HTERT RPE-1 (cell line): ENCODE results near the gene CCDC88B.

Source experiments
- in situ Hi-C: fragments of 300-500 bp; cut with MboI; formaldehyde crosslinking; loops from 4 replicates; pipeline ENCODE4 v1.14.3; 2020; ENCODE audit warnings: low sequenced_read_pairs

The CCDC88B gene, protein sequence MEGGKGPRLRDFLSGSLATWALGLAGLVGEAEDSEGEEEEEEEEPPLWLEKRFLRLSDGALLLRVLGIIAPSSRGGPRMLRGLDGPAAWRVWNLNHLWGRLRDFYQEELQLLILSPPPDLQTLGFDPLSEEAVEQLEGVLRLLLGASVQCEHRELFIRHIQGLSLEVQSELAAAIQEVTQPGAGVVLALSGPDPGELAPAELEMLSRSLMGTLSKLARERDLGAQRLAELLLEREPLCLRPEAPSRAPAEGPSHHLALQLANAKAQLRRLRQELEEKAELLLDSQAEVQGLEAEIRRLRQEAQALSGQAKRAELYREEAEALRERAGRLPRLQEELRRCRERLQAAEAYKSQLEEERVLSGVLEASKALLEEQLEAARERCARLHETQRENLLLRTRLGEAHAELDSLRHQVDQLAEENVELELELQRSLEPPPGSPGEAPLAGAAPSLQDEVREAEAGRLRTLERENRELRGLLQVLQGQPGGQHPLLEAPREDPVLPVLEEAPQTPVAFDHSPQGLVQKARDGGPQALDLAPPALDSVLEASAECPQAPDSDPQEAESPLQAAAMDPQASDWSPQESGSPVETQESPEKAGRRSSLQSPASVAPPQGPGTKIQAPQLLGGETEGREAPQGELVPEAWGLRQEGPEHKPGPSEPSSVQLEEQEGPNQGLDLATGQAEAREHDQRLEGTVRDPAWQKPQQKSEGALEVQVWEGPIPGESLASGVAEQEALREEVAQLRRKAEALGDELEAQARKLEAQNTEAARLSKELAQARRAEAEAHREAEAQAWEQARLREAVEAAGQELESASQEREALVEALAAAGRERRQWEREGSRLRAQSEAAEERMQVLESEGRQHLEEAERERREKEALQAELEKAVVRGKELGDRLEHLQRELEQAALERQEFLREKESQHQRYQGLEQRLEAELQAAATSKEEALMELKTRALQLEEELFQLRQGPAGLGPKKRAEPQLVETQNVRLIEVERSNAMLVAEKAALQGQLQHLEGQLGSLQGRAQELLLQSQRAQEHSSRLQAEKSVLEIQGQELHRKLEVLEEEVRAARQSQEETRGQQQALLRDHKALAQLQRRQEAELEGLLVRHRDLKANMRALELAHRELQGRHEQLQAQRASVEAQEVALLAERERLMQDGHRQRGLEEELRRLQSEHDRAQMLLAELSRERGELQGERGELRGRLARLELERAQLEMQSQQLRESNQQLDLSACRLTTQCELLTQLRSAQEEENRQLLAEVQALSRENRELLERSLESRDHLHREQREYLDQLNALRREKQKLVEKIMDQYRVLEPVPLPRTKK (N-terminal part only)

DNA sequence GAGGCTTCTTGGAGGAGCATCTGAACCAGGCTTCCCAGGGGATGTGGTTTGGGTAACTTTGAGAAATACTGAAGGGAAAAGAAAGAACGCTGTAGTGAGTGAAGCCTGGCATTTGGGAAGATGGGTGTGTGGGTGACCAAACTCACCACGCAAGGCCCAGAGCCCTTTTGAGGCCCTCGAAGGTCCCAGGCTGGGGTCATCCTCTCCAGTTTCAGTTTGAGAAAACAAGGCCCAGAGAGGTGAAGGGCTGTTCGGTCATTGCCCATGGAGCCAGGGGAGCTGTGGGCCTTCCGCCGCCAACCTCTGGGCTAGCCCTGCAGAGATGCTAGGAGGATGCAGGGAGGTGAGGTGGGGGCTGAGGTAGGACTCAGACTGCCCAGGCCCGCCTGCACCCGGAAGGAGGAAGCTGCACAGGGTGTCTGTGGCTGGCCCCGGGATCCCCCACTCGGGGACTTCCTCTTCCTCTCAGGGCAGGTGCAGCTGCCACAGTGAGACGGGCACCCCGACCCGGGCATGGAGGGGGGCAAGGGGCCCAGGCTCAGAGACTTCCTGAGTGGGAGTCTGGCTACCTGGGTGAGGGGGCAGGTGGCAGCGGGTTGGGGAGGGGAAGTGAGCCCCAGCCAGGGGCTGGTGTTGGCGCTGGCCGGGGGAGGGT, at the start of gene CCDC88B:
Gene CCDC88B (plus strand): TSS at position 451 of the 655 bp plus-strand sequence. CDS start 63 bp downstream, at position 514.
- in situ Hi-C loops = no loop called here

DNA sequence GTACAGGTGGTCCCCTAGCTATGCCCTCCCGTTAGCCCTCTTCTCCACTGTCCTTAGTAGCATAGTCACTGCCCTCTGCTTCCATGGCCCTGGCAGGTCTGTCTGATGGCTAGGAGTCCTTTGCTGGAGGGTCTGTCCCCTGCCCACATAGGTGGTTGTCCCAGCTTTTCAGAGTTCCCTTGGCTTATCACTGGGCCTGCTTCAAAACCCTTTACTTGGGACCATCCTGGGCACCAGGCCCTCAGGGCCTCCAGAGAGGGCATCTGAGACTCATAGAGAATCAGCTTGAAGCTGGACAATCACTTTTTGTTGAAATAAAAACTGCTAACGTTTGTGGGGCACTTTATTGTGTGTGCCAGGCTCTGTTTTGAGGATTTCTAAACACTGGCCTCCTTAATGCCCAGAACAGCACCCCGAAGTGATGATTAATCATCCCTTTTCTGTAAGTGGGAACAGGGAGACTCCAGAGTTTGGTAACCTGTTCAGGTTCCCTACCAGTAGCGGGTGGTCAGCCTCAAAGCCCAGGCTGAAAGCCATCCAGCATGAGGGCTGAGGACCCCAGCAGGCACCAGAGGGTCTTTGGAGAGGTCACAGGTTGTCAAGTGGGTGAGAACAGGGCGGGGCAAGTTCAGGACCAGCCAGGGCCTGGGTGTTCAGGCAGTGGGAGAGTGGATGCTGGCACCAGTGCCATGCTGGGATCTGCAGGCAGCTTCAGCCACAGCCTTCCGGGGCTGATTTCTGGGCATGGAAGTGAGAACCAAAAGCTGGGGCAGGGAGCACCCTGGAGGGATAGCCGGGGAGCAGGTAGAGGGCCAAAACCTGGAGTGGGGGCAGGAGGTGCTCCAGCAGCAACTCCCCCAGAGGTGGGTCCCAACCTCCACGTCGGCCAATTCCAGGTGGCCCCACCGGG, 49.4 kb upstream of the CCDC88B start:
- in situ Hi-C loops = no loop called here

DNA sequence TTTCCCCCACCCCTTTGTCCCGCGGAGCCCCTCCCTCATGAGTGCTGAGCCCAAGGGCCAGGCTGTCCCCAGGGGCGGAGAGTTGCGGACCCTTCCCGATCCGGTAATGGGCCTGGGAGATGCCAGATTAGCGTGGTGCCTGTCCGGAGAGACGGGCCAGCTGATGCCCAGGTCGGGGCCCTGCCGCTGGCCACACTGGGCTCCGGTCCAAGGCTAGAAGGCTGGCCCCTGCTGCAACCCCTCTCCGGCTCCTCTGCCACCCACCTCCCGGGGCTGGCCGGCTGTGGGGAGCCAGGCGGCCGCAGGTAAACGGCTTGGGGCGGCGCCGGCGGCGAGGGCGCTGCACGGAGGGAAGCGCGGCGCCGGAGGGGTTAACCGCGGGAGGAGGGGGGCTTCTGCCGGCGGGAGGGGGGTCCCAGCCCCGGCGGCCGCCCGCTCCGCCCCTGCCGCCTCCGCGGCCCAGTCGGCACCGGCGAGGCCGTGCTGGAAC, 48.7 kb upstream of the CCDC88B start, which contains the start of gene KCNK4:
Gene KCNK4 (plus strand): TSS at position 41 of the 490 bp plus-strand sequence. CDS start 1,717 bp downstream, outside the sequence.
- in situ Hi-C loops = no loop called here

DNA sequence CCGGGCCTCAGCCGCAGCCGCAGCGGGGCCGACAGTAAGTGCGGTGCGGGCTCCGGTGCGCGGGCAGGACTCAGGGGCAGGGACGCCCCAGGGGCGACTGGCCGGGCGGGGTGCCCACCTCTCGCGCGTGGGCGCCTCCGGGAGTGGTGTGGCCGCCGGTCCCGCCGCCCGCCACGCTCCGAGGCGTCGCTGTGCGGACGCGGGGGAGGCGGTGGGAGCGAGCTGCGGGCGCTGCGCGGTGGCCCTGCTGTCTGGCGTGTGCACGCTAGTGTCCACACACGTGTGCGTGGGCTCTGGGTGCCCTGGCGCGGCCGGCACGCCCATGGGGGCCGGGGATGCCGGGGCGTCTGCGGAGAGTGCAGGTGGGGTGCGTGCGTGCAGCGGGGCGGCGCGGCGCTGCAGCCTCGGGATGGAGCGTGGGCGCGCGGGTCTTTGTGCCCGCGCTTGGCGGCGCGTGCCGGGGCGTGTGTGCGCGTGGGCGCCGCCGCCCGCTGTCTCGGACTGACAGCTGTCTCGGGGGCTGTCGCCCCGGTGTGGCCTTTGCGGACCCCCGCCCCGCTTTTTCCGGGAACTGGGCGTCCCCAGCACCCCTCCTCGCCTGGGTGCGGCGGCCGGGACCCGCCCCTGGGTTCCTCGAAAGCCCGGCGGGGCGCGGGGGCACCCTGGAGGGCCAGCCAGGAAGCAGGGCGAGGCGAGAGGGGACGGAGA, 48.1 kb upstream of the CCDC88B start:
- in situ Hi-C loops = no loop called here

DNA sequence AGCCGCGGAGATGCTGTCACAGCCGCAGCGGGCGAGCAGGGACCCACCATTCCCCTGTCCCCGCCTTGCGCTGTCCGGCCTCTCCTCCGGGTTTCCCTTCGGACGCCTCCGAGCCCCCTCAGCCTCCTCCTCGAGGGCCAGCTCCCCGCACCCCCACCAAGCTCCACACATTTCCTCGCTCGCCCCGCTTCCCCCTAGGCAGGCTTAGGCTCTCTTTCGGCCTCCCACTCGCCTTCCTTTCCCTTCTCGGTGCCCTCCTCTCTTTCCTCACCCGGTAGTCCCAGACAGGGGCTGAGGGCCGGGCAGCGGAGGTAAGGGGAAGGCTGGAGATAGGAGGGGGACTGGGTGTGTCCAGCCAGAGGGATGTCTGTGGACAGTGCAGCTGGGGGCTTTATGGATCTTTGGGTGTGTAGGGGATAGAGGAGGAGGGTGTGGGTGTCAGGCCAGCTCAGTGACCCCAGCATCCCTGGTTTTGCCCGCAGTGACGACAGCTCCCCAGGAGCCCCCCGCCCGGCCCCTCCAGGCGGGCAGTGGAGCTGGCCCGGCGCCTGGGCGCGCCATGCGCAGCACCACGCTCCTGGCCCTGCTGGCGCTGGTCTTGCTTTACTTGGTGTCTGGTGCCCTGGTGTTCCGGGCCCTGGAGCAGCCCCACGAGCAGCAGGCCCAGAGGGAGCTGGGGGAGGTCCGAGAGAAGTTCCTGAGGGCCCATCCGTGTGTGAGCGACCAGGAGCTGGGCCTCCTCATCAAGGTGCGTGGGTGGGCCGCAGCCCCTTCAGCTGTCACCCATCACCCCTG, 47.3 kb upstream of the CCDC88B start:
- in situ Hi-C loops = no loop called here

DNA sequence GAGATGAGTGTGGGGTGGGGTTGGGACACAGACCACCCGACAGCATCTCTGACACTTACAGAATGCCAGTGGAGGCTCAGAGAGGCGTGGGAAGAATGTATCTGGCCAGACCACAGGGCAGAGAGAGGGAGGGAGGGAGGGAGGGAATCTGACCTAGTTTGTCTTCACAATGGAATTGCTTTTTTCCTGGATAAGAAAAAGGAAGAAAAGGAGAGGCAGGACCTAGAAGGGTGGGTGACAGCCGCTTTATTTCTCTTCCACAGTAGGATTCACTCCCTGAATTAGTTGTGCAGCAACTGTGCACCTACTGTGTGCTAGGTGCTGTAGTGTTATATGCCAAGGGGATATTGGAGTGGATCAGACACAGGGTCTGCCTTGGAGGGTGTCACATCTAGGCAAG, 45.2 kb upstream of the CCDC88B start:
- in situ Hi-C loops = no loop called here

DNA sequence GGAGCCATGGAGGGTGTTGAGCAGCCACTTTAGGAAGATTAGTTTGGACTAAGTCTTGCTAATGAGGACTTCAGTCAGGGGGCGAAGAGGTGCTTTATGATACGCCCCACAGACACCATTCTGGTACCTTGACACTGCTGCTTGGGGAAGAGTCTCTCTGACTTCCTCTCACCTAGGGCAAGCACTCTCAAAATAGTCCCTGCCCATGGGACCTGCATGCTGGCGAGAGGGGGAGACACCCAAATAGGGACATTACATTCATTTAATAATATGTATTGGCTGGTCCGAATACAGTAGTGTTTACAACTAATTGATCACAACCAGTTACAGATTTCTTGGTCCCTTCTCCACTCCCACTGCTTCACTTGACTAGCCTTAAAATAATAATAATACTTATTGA, 44.2 kb upstream of the CCDC88B start:
- in situ Hi-C loops = no loop called here

DNA sequence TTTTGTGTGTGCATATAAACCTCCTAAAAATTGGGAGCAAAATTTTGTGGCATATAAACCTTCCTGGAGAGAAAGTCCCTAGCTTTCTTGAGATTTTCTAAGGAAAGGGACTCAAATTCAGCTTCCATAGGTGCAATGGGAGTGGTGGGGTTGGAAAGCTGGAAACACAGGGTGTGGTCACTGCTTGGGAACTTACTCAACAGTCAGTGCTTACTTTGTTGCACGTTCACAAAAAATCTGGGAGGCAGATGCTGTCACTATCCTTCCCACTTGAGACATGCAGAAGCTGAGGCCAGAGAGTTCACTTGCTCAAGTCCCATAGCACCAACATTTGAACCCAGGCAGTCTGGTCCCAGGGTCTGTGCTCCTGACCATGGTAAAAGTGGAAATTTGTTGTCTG, 43.8 kb upstream of the CCDC88B start:
- in situ Hi-C loops = no loop called here

DNA sequence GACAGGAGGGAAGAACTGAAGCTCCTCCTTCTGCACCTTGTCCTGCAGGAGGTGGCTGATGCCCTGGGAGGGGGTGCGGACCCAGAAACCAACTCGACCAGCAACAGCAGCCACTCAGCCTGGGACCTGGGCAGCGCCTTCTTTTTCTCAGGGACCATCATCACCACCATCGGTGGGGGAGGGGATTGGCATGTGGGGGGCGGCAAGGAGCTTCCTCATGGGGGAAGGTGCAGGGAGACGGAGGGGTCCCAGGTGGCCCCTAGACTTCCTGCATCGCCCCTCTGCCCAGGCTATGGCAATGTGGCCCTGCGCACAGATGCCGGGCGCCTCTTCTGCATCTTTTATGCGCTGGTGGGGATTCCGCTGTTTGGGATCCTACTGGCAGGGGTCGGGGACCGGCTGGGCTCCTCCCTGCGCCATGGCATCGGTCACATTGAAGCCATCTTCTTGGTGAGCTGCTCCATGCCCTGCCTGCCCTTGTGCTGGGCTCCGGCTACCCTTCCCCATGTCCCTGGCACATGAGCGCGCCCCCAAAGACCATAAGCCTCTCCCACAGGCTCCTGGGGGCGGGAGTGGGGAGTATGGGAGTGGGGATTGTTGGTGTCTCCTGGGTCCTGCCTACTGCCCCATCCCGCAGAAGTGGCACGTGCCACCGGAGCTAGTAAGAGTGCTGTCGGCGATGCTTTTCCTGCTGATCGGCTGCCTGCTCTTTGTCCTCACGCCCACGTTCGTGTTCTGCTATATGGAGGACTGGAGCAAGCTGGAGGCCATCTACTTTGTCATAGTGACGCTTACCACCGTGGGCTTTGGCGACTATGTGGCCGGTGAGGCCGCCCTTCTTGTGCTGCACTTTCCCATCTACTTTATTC, 42.9 kb upstream of the CCDC88B start:
- in situ Hi-C loops = no loop called here

DNA sequence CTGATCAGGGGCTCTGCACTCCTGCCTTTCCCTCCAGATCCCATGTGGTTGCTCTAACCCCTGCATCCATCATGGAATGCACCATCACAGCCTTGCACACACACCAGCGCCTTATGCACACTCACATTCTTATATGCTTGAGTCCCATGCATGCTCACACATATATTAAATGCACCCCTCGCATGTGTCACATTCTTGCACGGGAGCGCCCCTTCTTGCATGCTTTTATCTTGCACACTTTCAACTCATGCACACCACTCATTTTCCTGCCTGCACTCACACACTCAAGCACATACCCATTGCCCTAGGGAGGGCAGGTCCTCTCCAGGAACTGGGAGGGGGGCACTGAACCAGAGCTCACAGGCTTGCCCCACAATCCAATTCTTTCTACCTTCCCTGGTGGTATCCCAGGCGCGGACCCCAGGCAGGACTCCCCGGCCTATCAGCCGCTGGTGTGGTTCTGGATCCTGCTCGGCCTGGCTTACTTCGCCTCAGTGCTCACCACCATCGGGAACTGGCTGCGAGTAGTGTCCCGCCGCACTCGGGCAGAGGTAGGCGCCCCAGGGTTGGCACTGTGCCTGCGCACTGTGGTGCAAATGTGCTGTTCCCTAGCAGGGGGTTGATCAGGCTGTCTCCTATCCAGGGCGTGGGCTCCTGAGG, 42.2 kb upstream of the CCDC88B start:
- in situ Hi-C loops = no loop called here

DNA sequence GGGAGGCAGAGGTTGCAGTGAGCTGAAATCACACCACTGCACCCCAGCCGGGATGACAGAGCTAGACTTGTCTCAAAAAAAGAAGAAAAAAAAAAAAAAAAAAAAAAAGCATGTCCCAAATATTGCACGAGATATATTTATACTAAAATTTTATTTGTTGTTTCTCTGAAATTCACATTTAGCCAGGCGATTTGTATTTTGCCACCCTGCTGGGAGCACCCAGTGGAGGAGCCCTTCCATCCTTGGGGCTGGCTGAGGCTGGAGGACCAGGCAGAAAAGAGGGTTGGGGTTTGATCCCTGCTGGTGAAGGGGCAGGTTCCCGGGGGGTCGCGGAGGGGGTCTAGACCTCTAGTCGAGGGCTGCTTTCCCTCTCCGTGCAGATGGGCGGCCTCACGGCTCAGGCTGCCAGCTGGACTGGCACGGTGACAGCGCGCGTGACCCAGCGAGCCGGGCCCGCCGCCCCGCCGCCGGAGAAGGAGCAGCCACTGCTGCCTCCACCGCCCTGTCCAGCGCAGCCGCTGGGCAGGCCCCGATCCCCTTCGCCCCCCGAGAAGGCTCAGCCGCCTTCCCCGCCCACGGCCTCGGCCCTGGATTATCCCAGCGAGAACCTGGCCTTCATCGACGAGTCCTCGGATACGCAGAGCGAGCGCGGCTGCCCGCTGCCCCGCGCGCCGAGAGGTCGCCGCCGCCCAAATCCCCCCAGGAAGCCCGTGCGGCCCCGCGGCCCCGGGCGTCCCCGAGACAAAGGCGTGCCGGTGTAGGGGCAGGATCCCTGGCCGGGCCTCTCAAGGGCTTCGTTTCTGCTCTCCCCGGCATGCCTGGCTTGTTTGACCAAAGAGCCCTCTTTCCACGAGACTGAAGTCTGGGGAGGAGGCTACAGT, 40.8 kb upstream of the CCDC88B start:
- in situ Hi-C loops = no loop called here

DNA sequence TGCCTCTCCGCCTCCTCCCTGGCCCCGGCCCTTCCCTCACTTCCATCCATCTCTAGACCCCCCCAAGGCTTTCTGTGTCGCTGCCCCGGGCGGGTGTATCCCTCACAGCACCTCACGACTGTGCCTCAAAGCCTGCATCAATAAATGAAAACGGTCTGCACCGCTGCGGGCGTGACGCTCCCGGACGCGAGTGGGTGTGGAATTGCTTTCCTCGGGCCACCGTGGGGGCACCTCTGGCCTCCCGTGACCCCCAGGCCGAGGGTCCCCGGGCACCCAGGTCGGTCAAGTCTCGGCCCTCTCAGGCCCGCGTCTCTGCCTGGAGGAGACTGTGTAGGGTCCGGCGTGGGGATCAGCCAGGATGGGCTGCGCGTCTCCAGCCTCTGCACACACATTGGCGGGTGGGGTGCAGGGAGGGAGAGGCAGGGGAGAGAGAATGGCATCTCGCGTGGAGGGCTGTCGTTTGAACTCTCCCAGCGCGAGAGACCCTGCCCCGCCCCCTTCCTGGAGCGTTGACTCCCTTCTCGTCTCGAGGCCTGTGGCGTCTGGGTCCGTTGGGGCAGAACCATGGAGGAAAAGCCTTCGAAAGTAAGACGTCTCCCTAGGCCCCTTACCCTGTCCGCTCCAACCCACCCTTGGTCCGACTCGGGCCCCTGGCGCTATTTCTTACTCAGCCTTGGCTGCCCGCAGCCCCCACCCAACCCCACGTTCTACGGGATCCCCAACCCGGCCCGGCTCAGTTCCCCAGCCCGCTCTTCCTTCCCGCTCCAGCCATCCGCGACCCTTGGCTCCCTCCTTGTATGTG, 40.0 kb upstream of the CCDC88B start, which contains the start of gene CATSPERZ:
Gene CATSPERZ (plus strand): TSS at position 512 of the 802 bp plus-strand sequence. CDS start 53 bp downstream, at position 565.
- in situ Hi-C loops = no loop called here

DNA sequence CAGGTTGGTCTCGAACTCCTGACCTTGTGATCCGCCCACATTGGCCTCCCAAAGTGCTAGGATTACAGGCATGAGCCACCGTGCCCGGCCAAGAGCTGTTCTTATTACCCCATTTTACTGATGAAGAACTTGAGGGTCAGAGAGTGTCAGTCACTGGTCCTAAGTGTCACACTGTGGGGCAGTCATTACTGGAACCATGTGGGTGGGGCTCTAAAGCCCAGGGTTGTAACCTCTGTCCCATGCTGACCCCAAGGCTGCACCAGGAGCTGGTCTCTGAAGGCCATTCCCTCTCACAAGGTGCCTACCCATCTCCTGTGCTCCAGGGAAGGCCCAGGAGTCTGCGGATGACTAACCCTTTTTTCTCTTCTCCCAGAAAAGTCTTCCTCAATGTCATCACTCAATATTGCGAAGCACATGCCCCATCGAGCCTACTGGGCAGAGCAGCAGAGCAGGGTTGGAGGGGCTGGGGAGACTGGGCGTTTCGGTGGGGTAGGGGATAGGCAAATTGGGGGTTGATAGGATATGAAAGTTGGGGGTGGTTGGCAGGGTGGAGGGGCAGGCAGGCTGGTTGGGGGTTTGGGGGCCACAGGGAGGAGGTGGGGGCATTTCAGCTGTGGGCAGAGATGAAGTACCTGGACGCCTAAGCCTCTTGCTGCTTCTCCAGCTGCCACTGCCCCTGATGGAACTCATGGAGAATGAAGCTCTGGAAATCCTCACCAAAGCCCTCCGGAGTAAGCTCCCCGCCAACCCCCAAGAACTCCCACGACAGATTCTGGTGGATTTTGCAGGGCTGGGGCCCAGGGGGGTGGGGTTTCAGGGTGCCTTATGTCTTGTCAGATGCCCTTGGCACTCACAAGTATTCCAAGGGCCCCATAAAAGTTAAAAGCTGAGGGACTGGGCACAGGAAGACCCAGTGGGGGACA, 36.6 kb upstream of the CCDC88B start:
- in situ Hi-C loops = no loop called here

DNA sequence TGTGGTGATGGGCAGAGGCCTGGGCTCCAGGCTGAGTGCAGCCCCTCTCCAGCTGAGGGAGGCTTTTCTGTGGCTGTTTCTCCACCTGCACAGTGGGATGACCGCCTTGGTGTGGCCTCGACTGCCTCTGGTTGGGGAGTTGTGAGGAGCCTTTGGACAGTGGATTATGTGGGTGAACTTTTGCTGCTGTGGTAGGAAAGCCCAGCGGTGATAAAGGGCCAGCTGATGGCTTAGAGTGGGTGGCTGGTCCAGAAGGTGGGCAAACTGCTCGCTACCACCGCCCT, 36.0 kb upstream of the CCDC88B start:
- in situ Hi-C loops = no loop called here
